Lower leg skin (tissue), 3 donors: ENCODE results near the gene ZNF365.

Experiments
- POLR2A ChIP-seq, 2 donors: fragments of 450-650 bp; IDR thresholded peaks; one replicate each; pipeline ENCODE4 v1.6.1; 2016 to 2017; ENCODE audit warnings: antibody characterized with exemption in 2 of 2, mild to moderate bottlenecking in 1 of 2, moderate library complexity in 1 of 2
- TF ChIP-seq, protein P1 (sequence below), 3 donors: fragments of 450-650 bp; IDR thresholded peaks; one replicate each; pipeline ENCODE4 v1.5.1; 2016; ENCODE audit warnings: antibody characterized with exemption in 3 of 3, mild to moderate bottlenecking in 3 of 3, moderate library complexity in 2 of 3

DNA sequence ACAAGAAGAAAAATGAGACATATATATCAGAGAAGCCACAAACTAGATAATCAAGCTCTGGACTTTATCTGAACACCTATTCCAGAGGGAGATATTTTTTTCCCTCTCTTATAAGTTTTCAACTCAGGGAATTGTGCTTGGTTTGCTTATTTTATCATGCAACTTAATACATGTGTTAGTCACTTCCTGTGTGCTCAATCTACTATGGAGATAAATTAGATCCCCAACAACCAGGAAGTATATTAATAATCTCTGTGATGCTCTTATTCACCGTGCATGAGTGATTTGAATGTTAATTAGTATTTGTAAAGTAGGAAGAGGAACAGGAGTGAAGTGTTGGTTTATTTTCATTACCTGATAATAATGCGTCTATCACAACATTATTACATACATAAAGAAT, 38.8 kb upstream of the ZNF365 start:
- no peak for TF ChIP-seq POLR2A (IDR thresholded peaks at IDR 0.05)
- TF ChIP-seq, protein P1, sequence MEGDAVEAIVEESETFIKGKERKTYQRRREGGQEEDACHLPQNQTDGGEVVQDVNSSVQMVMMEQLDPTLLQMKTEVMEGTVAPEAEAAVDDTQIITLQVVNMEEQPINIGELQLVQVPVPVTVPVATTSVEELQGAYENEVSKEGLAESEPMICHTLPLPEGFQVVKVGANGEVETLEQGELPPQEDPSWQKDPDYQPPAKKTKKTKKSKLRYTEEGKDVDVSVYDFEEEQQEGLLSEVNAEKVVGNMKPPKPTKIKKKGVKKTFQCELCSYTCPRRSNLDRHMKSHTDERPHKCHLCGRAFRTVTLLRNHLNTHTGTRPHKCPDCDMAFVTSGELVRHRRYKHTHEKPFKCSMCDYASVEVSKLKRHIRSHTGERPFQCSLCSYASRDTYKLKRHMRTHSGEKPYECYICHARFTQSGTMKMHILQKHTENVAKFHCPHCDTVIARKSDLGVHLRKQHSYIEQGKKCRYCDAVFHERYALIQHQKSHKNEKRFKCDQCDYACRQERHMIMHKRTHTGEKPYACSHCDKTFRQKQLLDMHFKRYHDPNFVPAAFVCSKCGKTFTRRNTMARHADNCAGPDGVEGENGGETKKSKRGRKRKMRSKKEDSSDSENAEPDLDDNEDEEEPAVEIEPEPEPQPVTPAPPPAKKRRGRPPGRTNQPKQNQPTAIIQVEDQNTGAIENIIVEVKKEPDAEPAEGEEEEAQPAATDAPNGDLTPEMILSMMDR (IDR thresholded peaks at IDR 0.05): no peak
